DND-41 (cell line): ENCODE results near the gene RBP5.

ENCODE experiments used
- ATAC-seq: fragments of 200-7000 bp; cut with Tn5 transposase; 3 replicates; pipeline ENCODE4 v1.9.1; 2021; ENCODE audit warnings: low read depth; ENCODE audit not compliant: insufficient read depth
- DNase-seq: peaks from one replicate; pipeline ENCODE4 v3.0.0-alpha.2; 2020
- H2AFZ ChIP-seq: 2 replicates; pipeline ENCODE4 v1.6.0; 2012; ENCODE audit warnings: low read depth, low read length
- H3K27ac ChIP-seq: 2 replicates; pipeline ENCODE4 v1.5.1; 2012; ENCODE audit warnings: low read length, inconsistent platforms
- H3K27me3 ChIP-seq: fragments of 200-600 bp; sonication (generic); 2 replicates; pipeline ENCODE4 v1.6.0; 2012; ENCODE audit warnings: low read length, mild to moderate bottlenecking, inconsistent platforms; ENCODE audit not compliant: insufficient read depth, poor library complexity
- H3K36me3 ChIP-seq: 2 replicates; pipeline ENCODE4 v1.5.1; 2012; ENCODE audit warnings: low read length, inconsistent platforms; ENCODE audit not compliant: insufficient read depth
- H3K4me1 ChIP-seq: 2 replicates; pipeline ENCODE4 v1.5.1; 2012; ENCODE audit warnings: mild to moderate bottlenecking, low read length; ENCODE audit not compliant: insufficient read depth
- H3K4me2 ChIP-seq: 2 replicates; pipeline ENCODE4 v1.6.0; 2012; ENCODE audit warnings: mild to moderate bottlenecking, moderate library complexity, low read length, inconsistent platforms; ENCODE audit not compliant: insufficient read depth
- H3K4me3 ChIP-seq, 2 experiments: fragments of 200-600 bp in 1 of 2; shearing (Covaris generic) in 1 of 2; 2 replicates each; pipeline ENCODE4 v1.5.1; 2012 to 2016; ENCODE audit warnings: inconsistent platforms in 2 of 2, low read length in 2 of 2, mild to moderate bottlenecking in 2 of 2, low read depth in 1 of 2, moderate library complexity in 1 of 2
- H3K79me2 ChIP-seq: 2 replicates; pipeline ENCODE4 v1.6.0; 2012; ENCODE audit warnings: low read length, inconsistent platforms; ENCODE audit not compliant: insufficient read depth
- H3K9ac ChIP-seq: 2 replicates; pipeline ENCODE4 v1.6.0; 2012; ENCODE audit warnings: low read depth, mild to moderate bottlenecking, inconsistent platforms, low read length, moderate library complexity
- H3K9me3 ChIP-seq: 2 replicates; pipeline ENCODE4 v1.5.1; 2012; ENCODE audit warnings: low read length, moderate library complexity, mild to moderate bottlenecking, inconsistent platforms; ENCODE audit not compliant: insufficient read depth, severe bottlenecking
- H4K20me1 ChIP-seq: 2 replicates; pipeline ENCODE4 v1.6.0; 2012; ENCODE audit warnings: low read length; ENCODE audit not compliant: insufficient read depth
- EZH2 ChIP-seq: IDR thresholded peaks from 3 replicates; pipeline ENCODE4 v1.6.1; 2012; ENCODE audit warnings: borderline replicate concordance, low read depth, mild to moderate bottlenecking, moderate library complexity, low read length, inconsistent platforms; ENCODE audit not compliant: severe bottlenecking
- TF ChIP-seq, protein P1 (sequence below): IDR thresholded peaks from 2 replicates; pipeline ENCODE4 v1.5.1; 2012; ENCODE audit warnings: borderline replicate concordance, low read length, moderate library complexity, mild to moderate bottlenecking; ENCODE audit not compliant: poor library complexity, severe bottlenecking; ENCODE audit errors: extremely low read depth

Gene RBP5

GRCh38 chr12:7099290-7099996 lies 29.2 kb downstream of the RBP5 start:
- Histone ChIP-seq H3K4me1 (no peaks in the 10 kb centered on the region), H2AFZ (no peak overlapping the region), H3K9ac (no peak overlapping the region), H4K20me1 (no peaks in the 10 kb centered on the region), H3K79me2 (no peaks in the 10 kb centered on the region), H3K27me3 (no peaks in the 10 kb centered on the region), H3K4me3 (no peak overlapping the region), H3K9me3 (no peaks in the 10 kb centered on the region), H3K36me3 (peaks cover 7% of the 10 kb centered on the region), H3K4me2 (no peak overlapping the region), H3K27ac (no peak overlapping the region)
- DNase-seq (no peak), ATAC-seq (no peak)
- TF ChIP-seq, protein P1, sequence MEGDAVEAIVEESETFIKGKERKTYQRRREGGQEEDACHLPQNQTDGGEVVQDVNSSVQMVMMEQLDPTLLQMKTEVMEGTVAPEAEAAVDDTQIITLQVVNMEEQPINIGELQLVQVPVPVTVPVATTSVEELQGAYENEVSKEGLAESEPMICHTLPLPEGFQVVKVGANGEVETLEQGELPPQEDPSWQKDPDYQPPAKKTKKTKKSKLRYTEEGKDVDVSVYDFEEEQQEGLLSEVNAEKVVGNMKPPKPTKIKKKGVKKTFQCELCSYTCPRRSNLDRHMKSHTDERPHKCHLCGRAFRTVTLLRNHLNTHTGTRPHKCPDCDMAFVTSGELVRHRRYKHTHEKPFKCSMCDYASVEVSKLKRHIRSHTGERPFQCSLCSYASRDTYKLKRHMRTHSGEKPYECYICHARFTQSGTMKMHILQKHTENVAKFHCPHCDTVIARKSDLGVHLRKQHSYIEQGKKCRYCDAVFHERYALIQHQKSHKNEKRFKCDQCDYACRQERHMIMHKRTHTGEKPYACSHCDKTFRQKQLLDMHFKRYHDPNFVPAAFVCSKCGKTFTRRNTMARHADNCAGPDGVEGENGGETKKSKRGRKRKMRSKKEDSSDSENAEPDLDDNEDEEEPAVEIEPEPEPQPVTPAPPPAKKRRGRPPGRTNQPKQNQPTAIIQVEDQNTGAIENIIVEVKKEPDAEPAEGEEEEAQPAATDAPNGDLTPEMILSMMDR = no peak
- TF ChIP-seq EZH2 = no peak

- DNase-seq = no peak
- Histone ChIP-seq H3K79me2 (no peaks in the 10 kb centered on the region), H3K4me2 (no peak overlapping the region), H3K36me3 (peaks cover 7% of the 10 kb centered on the region), H3K27ac (no peak overlapping the region), H2AFZ (no peak overlapping the region), H3K27me3 (no peaks in the 10 kb centered on the region), H3K4me1 (peaks cover 8% of the 10 kb centered on the region), H3K9ac (no peak overlapping the region), H4K20me1 (no peaks in the 10 kb centered on the region), H3K4me3 (no peak overlapping the region), H3K9me3 (no peaks in the 10 kb centered on the region)
- ATAC-seq = no peak
- TF ChIP-seq, protein P1 = no peak
- TF ChIP-seq EZH2 = no peak
Measured at GRCh38 chr12:7096979-7097378, 31.7 kb downstream of the RBP5 start.

GRCh38 chr12:7096006-7096932 lies 32.4 kb downstream of the RBP5 start:
- Histone ChIP-seq H3K27me3 (no peaks in the 10 kb centered on the region), H4K20me1 (no peaks in the 10 kb centered on the region), H3K27ac (no peak overlapping the region), H2AFZ (no peak overlapping the region), H3K36me3 (peaks cover 7% of the 10 kb centered on the region; the same call in 1 of the 2 replicates), H3K9ac (no peak overlapping the region), H3K4me1 (peaks cover 14% of the 10 kb centered on the region), H3K9me3 (no peaks in the 10 kb centered on the region), H3K4me2 (no peak overlapping the region), H3K79me2 (no peaks in the 10 kb centered on the region), H3K4me3 (no peak overlapping the region)
- TF ChIP-seq, protein P1 = no peak
- no peak for TF ChIP-seq EZH2
- no peak for DNase-seq
- ATAC-seq = peak; percentile 25; the same call in 1 of the 3 replicates
